NOMO-1 treated with DMSO at 0.1 percent for 48 hours (cell line): Measurements from ENCODE around the gene F8.
A peak's percentile ranks its signal among the peaks of the same experiment; 100 is the strongest.
"Not testable (repeated sequence)": the region's sequence is repeated elsewhere in the genome, so short reads cannot be mapped to it uniquely, and the experiment has no call there.

ENCODE experiments used
- DNase-seq: peaks from one replicate; lab custom pipeline; 2025; ENCODE audit not compliant: unreplicated experiment; lab: John Stamatoyannopoulos, UW

F8 gene

GRCh38 chrX:155031657-155032056 is 9.1 kb upstream of the F8 start:
- no peak for DNase-seq

GRCh38 chrX:155028877-155029291 is 6.4 kb upstream of the F8 start:
- no peak for DNase-seq

GRCh38 chrX:155028129-155028528 is 5.6 kb upstream of the F8 start:
- DNase-seq = no peak

GRCh38 chrX:155027509-155028066 is 5.1 kb upstream of the F8 start:
- peak; percentile 58 for DNase-seq

- peak; percentile 85 for DNase-seq
These were observed 4.4 kb upstream of the F8 start, which contains the start of gene FUNDC2 for GRCh38 chrX:155026727-155027508. Gene FUNDC2 (plus strand): TSS chrX:155026844. CDS start chrX:155026939, 95 bp downstream.

GRCh38 chrX:155026420-155026726 is 3.9 kb upstream of the F8 start:
- no peak for DNase-seq

- peak; percentile 24 for DNase-seq
These were observed 1.6 kb upstream of the F8 start for GRCh38 chrX:155023907-155024833.

- no peak for DNase-seq
These were observed 1.9 kb downstream of the F8 start for GRCh38 chrX:155020591-155020990.

GRCh38 chrX:155009994-155010472 is 12.5 kb downstream of the F8 start:
- no peak for DNase-seq

GRCh38 chrX:155008578-155008977 is 13.9 kb downstream of the F8 start:
- not testable (repeated sequence) for DNase-seq

GRCh38 chrX:155006913-155007671 is 15.4 kb downstream of the F8 start:
- not testable (repeated sequence) for DNase-seq

- DNase-seq = not testable (repeated sequence)
These were observed 16.1 kb downstream of the F8 start for GRCh38 chrX:155006379-155006778.

GRCh38 chrX:155005190-155005589 is 17.3 kb downstream of the F8 start:
- no peak for DNase-seq

GRCh38 chrX:155001873-155002272 is 20.6 kb downstream of the F8 start:
- no peak for DNase-seq

- no peak for DNase-seq
These were observed 21.7 kb downstream of the F8 start for GRCh38 chrX:155000841-155001240.

GRCh38 chrX:154998204-154998880 is 24.2 kb downstream of the F8 start:
- DNase-seq = no peak

GRCh38 chrX:154991476-154991875 is 31.0 kb downstream of the F8 start:
- no peak for DNase-seq

- DNase-seq = no peak
These were observed 31.5 kb downstream of the F8 start for GRCh38 chrX:154991039-154991438.

- no peak for DNase-seq
These were observed 32.0 kb downstream of the F8 start for GRCh38 chrX:154990496-154990895.

GRCh38 chrX:154988719-154989118 is 33.8 kb downstream of the F8 start:
- no peak for DNase-seq
